Stomach (tissue), 4 donors: ENCODE results near the gene CLEC18C.

Experiments
- CTCF ChIP-seq, 7 experiments: fragments of 450-650 bp in 4 of 7; fragments of 200-600 bp in 3 of 7; sonication (generic) in 3 of 7; IDR thresholded peaks; one replicate each; pipeline ENCODE4 v1.5.1; 2016 to 2019; ENCODE audit warnings: antibody characterized with exemption in 7 of 7, control low read depth in 2 of 7, mild to moderate bottlenecking in 1 of 7
- EP300 ChIP-seq: sonication (generic); formaldehyde crosslinking; IDR thresholded peaks from one replicate; pipeline ENCODE4 v1.6.1; 2017; ENCODE audit warnings: antibody characterized with exemption
- POLR2A ChIP-seq, 4 donors: fragments of 450-650 bp; IDR thresholded peaks; one replicate each; pipeline ENCODE4 v1.6.1; 2016; ENCODE audit warnings: antibody characterized with exemption in 4 of 4, control low read depth in 2 of 4, mild to moderate bottlenecking in 1 of 4, moderate library complexity in 1 of 4
- POLR2AphosphoS5 ChIP-seq, 3 donors: sonication (generic); formaldehyde crosslinking; IDR thresholded peaks; one replicate each; pipeline ENCODE4 v1.6.1; 2016; ENCODE audit warnings: antibody characterized with exemption in 3 of 3

- TF ChIP-seq POLR2AphosphoS5 (IDR thresholded peaks at IDR 0.05) (no peak), CTCF (IDR thresholded peaks at IDR 0.05) (no peak), POLR2A (IDR thresholded peaks at IDR 0.05) (no peak), EP300 (no peak)
These were observed 15.2 kb upstream of the CLEC18C start for GRCh38 chr16:70158261-70158939.
